Measurements from ENCODE around the gene SFR1.

DNA sequence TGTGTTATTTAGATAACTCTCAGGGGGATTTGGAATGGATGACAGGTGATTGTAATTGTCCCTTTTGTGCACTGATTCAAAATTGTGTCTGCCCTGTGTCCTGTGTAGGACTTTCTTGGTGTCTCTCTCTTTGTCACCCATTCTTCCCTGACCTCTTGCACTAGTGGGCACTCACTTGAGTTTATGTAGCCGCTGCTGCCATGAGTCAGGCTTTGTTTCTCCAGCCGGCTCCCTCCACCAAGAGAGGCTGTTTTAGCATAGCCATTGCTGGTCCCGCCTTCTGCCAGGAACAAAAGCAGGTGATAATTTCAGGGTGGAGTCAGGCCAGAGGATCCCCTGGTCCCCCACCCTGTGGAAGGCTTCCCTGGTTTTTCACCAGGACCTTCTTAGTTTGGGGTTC, 44.7 kb upstream of the SFR1 start:
- TF ChIP-seq POLR2AphosphoS5 (IDR thresholded peaks at IDR 0.05; ENCODE audit: low read depth, low read length): no peak
- TF ChIP-seq, protein P1, sequence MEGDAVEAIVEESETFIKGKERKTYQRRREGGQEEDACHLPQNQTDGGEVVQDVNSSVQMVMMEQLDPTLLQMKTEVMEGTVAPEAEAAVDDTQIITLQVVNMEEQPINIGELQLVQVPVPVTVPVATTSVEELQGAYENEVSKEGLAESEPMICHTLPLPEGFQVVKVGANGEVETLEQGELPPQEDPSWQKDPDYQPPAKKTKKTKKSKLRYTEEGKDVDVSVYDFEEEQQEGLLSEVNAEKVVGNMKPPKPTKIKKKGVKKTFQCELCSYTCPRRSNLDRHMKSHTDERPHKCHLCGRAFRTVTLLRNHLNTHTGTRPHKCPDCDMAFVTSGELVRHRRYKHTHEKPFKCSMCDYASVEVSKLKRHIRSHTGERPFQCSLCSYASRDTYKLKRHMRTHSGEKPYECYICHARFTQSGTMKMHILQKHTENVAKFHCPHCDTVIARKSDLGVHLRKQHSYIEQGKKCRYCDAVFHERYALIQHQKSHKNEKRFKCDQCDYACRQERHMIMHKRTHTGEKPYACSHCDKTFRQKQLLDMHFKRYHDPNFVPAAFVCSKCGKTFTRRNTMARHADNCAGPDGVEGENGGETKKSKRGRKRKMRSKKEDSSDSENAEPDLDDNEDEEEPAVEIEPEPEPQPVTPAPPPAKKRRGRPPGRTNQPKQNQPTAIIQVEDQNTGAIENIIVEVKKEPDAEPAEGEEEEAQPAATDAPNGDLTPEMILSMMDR (IDR thresholded peaks at IDR 0.05): no peak
- TF ChIP-seq, protein P2, sequence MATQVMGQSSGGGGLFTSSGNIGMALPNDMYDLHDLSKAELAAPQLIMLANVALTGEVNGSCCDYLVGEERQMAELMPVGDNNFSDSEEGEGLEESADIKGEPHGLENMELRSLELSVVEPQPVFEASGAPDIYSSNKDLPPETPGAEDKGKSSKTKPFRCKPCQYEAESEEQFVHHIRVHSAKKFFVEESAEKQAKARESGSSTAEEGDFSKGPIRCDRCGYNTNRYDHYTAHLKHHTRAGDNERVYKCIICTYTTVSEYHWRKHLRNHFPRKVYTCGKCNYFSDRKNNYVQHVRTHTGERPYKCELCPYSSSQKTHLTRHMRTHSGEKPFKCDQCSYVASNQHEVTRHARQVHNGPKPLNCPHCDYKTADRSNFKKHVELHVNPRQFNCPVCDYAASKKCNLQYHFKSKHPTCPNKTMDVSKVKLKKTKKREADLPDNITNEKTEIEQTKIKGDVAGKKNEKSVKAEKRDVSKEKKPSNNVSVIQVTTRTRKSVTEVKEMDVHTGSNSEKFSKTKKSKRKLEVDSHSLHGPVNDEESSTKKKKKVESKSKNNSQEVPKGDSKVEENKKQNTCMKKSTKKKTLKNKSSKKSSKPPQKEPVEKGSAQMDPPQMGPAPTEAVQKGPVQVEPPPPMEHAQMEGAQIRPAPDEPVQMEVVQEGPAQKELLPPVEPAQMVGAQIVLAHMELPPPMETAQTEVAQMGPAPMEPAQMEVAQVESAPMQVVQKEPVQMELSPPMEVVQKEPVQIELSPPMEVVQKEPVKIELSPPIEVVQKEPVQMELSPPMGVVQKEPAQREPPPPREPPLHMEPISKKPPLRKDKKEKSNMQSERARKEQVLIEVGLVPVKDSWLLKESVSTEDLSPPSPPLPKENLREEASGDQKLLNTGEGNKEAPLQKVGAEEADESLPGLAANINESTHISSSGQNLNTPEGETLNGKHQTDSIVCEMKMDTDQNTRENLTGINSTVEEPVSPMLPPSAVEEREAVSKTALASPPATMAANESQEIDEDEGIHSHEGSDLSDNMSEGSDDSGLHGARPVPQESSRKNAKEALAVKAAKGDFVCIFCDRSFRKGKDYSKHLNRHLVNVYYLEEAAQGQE (IDR thresholded peaks at IDR 0.05; ENCODE audit: insufficient read depth in 1 of 2, low read depth in 2 of 2, low read length in 1 of 2): no peak
- no peak for TF ChIP-seq SIN3A (IDR thresholded peaks at IDR 0.05; ENCODE audit: borderline replicate concordance, insufficient read depth, low read depth, low read length)
- TF ChIP-seq TCF7L2 (IDR thresholded peaks at IDR 0.05; ENCODE audit: low read depth, low read length): no peak

Data from Panc1 (cell line).